ENCODE measurements around the gene CADPS. TPM values are rescaled to one million over a fixed set of nuclear protein-coding genes. Genes with fewer than 3 reads are reported as not detected.

The CADPS gene
- polyA plus RNA-seq, 1 experiment = not detected

- H3K36me3 ChIP-seq (ENCODE audit: control insufficient read depth, insufficient read depth, low read length) = no peaks in the 10 kb centered on the region
- no peak for TF ChIP-seq CTCF (IDR thresholded peaks at IDR 0.05; ENCODE audit: insufficient read depth, low read depth, low read length)
- H3K27me3 ChIP-seq (ENCODE audit: control insufficient read depth, insufficient read depth, low read length) = no peaks in the 10 kb centered on the region
- no peak for DNase-seq (ENCODE audit: low read depth)
- ChIA-PET CTCF (no interaction called here), POLR2A (no interaction called here)
- H3K4me3 ChIP-seq (ENCODE audit: low read depth, low read length) = no peak overlapping the region
These were observed 70.1 kb downstream of the CADPS start for GRCh38 chr3:62805106-62805505.

- CTCF ChIA-PET = interaction anchor here (0.9 kb wide), 1 partner anchor 13 kb away, joined by 3 read pairs; no protein-coding TSS in a partner anchor
- POLR2A ChIA-PET = no interaction called here
- Histone ChIP-seq H3K27me3 (ENCODE audit: control insufficient read depth, insufficient read depth, low read length) (no peaks in the 10 kb centered on the region), H3K4me3 (ENCODE audit: low read depth, low read length) (no peak overlapping the region), H3K36me3 (ENCODE audit: control insufficient read depth, insufficient read depth, low read length) (no peaks in the 10 kb centered on the region)
- no peak for DNase-seq (ENCODE audit: low read depth)
- TF ChIP-seq CTCF (IDR thresholded peaks at IDR 0.05; ENCODE audit: insufficient read depth, low read depth, low read length) = no peak
These were observed 71.9 kb downstream of the CADPS start for GRCh38 chr3:62803276-62803675.

GRCh38 chr3:62798000-62798399 is 77.2 kb downstream of the CADPS start:
- POLR2A ChIA-PET = no interaction called here
- CTCF ChIA-PET = interaction anchor here (0.5 kb wide), 1 partner anchor 379 kb away, joined by 3 read pairs; no protein-coding TSS in a partner anchor
- no peak for DNase-seq (ENCODE audit: low read depth)
- no peaks in the 10 kb centered on the region for H3K36me3 ChIP-seq (ENCODE audit: control insufficient read depth, insufficient read depth, low read length)
- H3K4me3 ChIP-seq (ENCODE audit: low read depth, low read length) = no peak overlapping the region
- H3K27me3 ChIP-seq (ENCODE audit: control insufficient read depth, insufficient read depth, low read length) = no peaks in the 10 kb centered on the region
- no peak for TF ChIP-seq CTCF (IDR thresholded peaks at IDR 0.05; ENCODE audit: insufficient read depth, low read depth, low read length)

- H3K27me3 ChIP-seq (ENCODE audit: control insufficient read depth, insufficient read depth, low read length) = no peaks in the 10 kb centered on the region
- POLR2A ChIA-PET = no interaction called here
- no peak for TF ChIP-seq CTCF (IDR thresholded peaks at IDR 0.05; ENCODE audit: insufficient read depth, low read depth, low read length)
These were observed 78.1 kb downstream of the CADPS start for GRCh38 chr3:62797132-62797531.

GRCh38 chr3:62795978-62796657 is 79.1 kb downstream of the CADPS start:
- no peaks in the 10 kb centered on the region for H3K36me3 ChIP-seq (ENCODE audit: control insufficient read depth, insufficient read depth, low read length)
- TF ChIP-seq CTCF (IDR thresholded peaks at IDR 0.05; ENCODE audit: insufficient read depth, low read depth, low read length) = no peak
- ChIA-PET CTCF (no interaction called here), POLR2A (interaction anchor here (0.6 kb wide), 1 partner anchor 1666 kb away, joined by 3 read pairs; no protein-coding TSS in a partner anchor)
- no peaks in the 10 kb centered on the region for H3K27me3 ChIP-seq (ENCODE audit: control insufficient read depth, insufficient read depth, low read length)
- DNase-seq (ENCODE audit: low read depth) = no peak
- no peak overlapping the region for H3K4me3 ChIP-seq (ENCODE audit: low read depth, low read length)

More at GRCh38 chr3:62797132-62797531, 78.1 kb downstream of the CADPS start:
- CTCF ChIA-PET = no interaction called here
- H3K4me3 ChIP-seq (ENCODE audit: low read depth, low read length) = no peak overlapping the region
- no peaks in the 10 kb centered on the region for H3K36me3 ChIP-seq (ENCODE audit: control insufficient read depth, insufficient read depth, low read length)
- DNase-seq (ENCODE audit: low read depth) = no peak
